Measurements from ENCODE around the gene ACER3. TPM values are rescaled to one million over a fixed set of nuclear protein-coding genes. Genes with fewer than 3 reads are reported as not detected.

ACER3 gene
- total and polyA plus RNA-seq, 8 donors: 2.1 to 25.9 (median 8.5) TPM

DNA sequence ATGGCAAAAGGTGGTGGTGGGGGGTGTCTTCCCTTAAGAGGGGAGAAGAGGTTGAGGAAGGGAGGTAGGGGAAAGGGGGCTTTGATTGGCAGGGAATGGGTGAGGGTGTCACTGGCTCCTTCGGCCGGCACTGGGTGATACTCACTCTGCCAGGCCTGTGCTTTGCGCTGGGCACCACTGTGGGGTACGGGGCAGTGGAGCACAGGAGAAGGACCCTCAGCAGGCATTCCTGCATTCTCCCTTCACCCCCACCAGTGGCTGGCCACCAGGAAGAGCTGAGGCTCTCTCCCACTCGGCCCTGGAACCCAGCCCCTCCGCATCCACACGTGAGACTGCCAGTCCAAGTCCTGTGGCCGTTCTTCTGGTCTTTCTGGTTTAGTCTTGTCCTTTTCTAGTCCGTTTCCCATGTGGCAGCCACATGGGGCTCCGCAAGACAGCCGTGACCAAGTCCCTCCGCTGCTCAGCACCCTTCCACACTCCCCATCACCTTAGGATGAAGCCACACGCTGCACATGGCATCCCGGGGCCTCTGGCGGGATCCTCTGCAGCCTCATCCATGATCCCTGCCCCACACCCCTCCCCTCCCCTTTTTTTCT, 214.0 kb downstream of the ACER3 start:
- WGBS, 5 donors: 61 to 78% (median 72%) methylated on average over 11 to 15 of the region's 15 CpGs
- intact Hi-C loops (cut with DNase I; ENCODE audit: low total_unique reads): no loop called here
- DNase-seq: peak in 1 of 2 donors; percentile 22
- no peaks in the 10 kb centered on the region for H3K27me3 ChIP-seq
- H3K27ac ChIP-seq: peak overlapping the region; percentile 82 to 94 (median 86)
- no peaks in the 10 kb centered on the region for H3K36me3 ChIP-seq
- no peaks in the 10 kb centered on the region for H3K9me3 ChIP-seq
- TF ChIP-seq POLR2AphosphoS5 (IDR thresholded peaks at IDR 0.05) (no peak), EP300 (IDR thresholded peaks at IDR 0.05) (no peak), POLR2A (IDR thresholded peaks at IDR 0.05) (no peak)
- TF ChIP-seq, protein P1, sequence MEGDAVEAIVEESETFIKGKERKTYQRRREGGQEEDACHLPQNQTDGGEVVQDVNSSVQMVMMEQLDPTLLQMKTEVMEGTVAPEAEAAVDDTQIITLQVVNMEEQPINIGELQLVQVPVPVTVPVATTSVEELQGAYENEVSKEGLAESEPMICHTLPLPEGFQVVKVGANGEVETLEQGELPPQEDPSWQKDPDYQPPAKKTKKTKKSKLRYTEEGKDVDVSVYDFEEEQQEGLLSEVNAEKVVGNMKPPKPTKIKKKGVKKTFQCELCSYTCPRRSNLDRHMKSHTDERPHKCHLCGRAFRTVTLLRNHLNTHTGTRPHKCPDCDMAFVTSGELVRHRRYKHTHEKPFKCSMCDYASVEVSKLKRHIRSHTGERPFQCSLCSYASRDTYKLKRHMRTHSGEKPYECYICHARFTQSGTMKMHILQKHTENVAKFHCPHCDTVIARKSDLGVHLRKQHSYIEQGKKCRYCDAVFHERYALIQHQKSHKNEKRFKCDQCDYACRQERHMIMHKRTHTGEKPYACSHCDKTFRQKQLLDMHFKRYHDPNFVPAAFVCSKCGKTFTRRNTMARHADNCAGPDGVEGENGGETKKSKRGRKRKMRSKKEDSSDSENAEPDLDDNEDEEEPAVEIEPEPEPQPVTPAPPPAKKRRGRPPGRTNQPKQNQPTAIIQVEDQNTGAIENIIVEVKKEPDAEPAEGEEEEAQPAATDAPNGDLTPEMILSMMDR (IDR thresholded peaks at IDR 0.05): no peak
- peak overlapping the region in 1 of 4 donors; percentile 16 for H3K4me3 ChIP-seq
- H3K4me1 ChIP-seq: peaks cover 49 to 63% (median 57%) of the 10 kb centered on the region in 4 donors

DNA sequence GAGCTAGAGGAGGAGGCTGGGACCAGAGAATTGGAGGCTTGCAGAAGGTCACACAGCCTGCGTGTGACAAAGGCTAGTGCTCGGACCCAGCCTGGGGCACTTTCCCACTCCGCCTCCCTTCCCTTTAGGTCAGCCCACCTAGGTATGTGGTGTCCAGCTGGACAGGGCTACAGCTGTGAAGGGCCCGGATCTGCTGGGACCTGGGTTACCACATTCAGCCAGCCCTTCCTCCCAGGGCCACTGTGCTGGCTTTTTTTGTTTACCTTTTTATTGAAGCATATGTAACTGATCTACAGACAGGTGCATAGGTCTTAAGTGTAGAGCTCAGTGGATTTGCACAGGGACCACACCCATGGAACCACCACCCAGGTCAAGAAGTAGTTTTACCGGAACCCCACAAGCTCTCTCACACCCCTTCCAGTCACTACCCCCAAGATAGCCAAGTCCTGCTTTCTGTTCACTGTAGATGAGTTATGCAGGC, 214.7 kb downstream of the ACER3 start:
- Histone ChIP-seq H3K4me1 (peaks cover 49 to 58% (median 54%) of the 10 kb centered on the region in 4 donors), H3K27me3 (no peaks in the 10 kb centered on the region), H3K36me3 (no peaks in the 10 kb centered on the region), H3K27ac (peak overlapping the region; percentile 82 to 94 (median 86)), H3K9me3 (no peaks in the 10 kb centered on the region), H3K4me3 (no peak overlapping the region)
- intact Hi-C loops (cut with DNase I; ENCODE audit: low total_unique reads): no loop called here
- 22 to 63% (median 59%) methylated on average over 5 of the region's 5 CpGs for WGBS, 5 donors
- TF ChIP-seq POLR2AphosphoS5 (IDR thresholded peaks at IDR 0.05): peak in 1 of 3 donors; percentile 43
- TF ChIP-seq, protein P1 (IDR thresholded peaks at IDR 0.05): no peak
- peak; percentile 56 to 91 for DNase-seq

Other genes with a start within 250 kb of the ACER3 start
- gene LRRC32, start 190.2 kb upstream of the ACER3 start, total RNA-seq: 100 to 1,000 TPM in 2 of 5 donors, 10 to 100 TPM in 3; 14.0 to 270 (median 24.3) TPM
- gene LRRC32, start 190.2 kb upstream of the ACER3 start, polyA plus RNA-seq: 10 to 100 TPM; 18.6 to 24.5 (median 23.5) TPM
- 100 to 1,000 TPM in 1 of 5 donors, 10 to 100 TPM in 4; 11.1 to 114 (median 20.4) TPM for gene TSKU, start 77.6 kb upstream of the ACER3 start, total RNA-seq
- 10 to 100 TPM; 18.6 to 20.9 (median 18.9) TPM for gene TSKU, start 77.6 kb upstream of the ACER3 start, polyA plus RNA-seq
- gene B3GNT6, start 173.5 kb downstream of the ACER3 start, total RNA-seq: 100 to 1,000 TPM in 1 of 5 donors, 10 to 100 TPM in 4; 14.5 to 164 (median 61.3) TPM
- gene B3GNT6, start 173.5 kb downstream of the ACER3 start, polyA plus RNA-seq: 1 to 10 TPM in 2 of 3 donors, under 1 TPM in 1; 0.55 to 5.3 (median 3.1) TPM
- 100 to 1,000 TPM in 2 of 5 donors, 10 to 100 TPM in 3; 36.4 to 110 (median 86.2) TPM for gene CAPN5, start 206.1 kb downstream of the ACER3 start, total RNA-seq
- gene CAPN5, start 206.1 kb downstream of the ACER3 start, polyA plus RNA-seq: 10 to 100 TPM; 10.0 to 53.0 (median 21.7) TPM
- gene OMP, start 241.9 kb downstream of the ACER3 start, total RNA-seq: 10 to 100 TPM in 3 of 5 donors, 1 to 10 TPM in 1, not detected in 1; 2.6 to 63.7 (median 28.3) TPM
- 1 to 10 TPM in 1 of 3 donors, not detected in 2; 1.1 TPM for gene OMP, start 241.9 kb downstream of the ACER3 start, polyA plus RNA-seq